K562 (cell line): ENCODE results near the gene RCC1. TPM values are rescaled to one million over a fixed set of nuclear protein-coding genes. Genes with fewer than 3 reads are reported as not detected.

ENCODE experiments used
- BACH1 ChIP-seq: fragments of 200-800 bp; sonication (Bioruptor generic); IDR thresholded peaks from 2 replicates; pipeline ENCODE4 v1.6.1; 2016; ENCODE audit warnings: missing genetic modification characterization, missing compliant biosample characterization
- BRD9 ChIP-seq: fragments of 450-650 bp; IDR thresholded peaks from 2 replicates; pipeline ENCODE4 v1.6.1; 2018; ENCODE audit warnings: low read depth; ENCODE audit not compliant: partially characterized antibody
- CREB3L1 ChIP-seq: fragments of 450-650 bp; IDR thresholded peaks from 2 replicates; pipeline ENCODE4 v1.6.1; 2014; ENCODE audit warnings: low read depth, mild to moderate bottlenecking, moderate library complexity, borderline replicate concordance
- EHMT2 ChIP-seq: fragments of 450-650 bp; IDR thresholded peaks from 2 replicates; pipeline ENCODE4 v1.6.1; 2018; ENCODE audit warnings: antibody characterized with exemption
- HOXB6 ChIP-seq: fragments of 250-450 bp; sonication (Bioruptor Pico); IDR thresholded peaks from 2 replicates; pipeline ENCODE4 v1.5.1; 2022; ENCODE audit warnings: mild to moderate bottlenecking, borderline replicate concordance
- ILF3 ChIP-seq: fragments of 450-650 bp; IDR thresholded peaks from 2 replicates; pipeline ENCODE4 v1.6.1; 2018; ENCODE audit warnings: antibody characterized with exemption, mild to moderate bottlenecking, moderate library complexity, borderline replicate concordance
- JUN ChIP-seq, 2 experiments: sonication (generic) in 1 of 2; formaldehyde crosslinking in 1 of 2; IDR thresholded peaks; 2 replicates each; pipeline versions ENCODE4 v1.6.1 to v1.8.0; 2012 to 2022; ENCODE audit warnings: borderline replicate concordance in 2 of 2, mild to moderate bottlenecking in 2 of 2, improper control_type of control experiment in 1 of 2, low read depth in 1 of 2, low read length in 1 of 2, missing genetic modification reagents in 1 of 2
- MLX ChIP-seq, 2 experiments: fragments of 450-650 bp in 1 of 2; sonication (generic) in 1 of 2; formaldehyde crosslinking; conservative IDR thresholded peaks; 2 replicates each; pipeline versions ENCODE4 v1.4.0 to v1.8.1; 2020 to 2022; ENCODE audit warnings: mild to moderate bottlenecking in 1 of 2, missing genetic modification reagents in 1 of 2
- PHTF2 ChIP-seq: fragments of 250-450 bp; sonication (Bioruptor Pico); IDR thresholded peaks from 2 replicates; pipeline ENCODE4 v1.5.0; 2021; ENCODE audit warnings: mild to moderate bottlenecking
- POLR2G ChIP-seq: fragments of 200-400 bp; formaldehyde crosslinking; IDR thresholded peaks from 2 replicates; pipeline ENCODE4 v1.6.1; 2017; ENCODE audit warnings: low read depth, mild to moderate bottlenecking, antibody characterized with exemption, low read length, moderate library complexity
- RHOXF2B ChIP-seq: fragments of 250-450 bp; sonication (Bioruptor Pico); conservative IDR thresholded peaks from 2 replicates; pipeline ENCODE4 v1.5.1; 2021
- SETDB1 ChIP-seq: IDR thresholded peaks from one replicate; pipeline ENCODE4 v1.6.1; 2012; ENCODE audit warnings: low read length, control low read depth, inconsistent platforms
- TEAD1 ChIP-seq, 2 experiments: fragments of 450-650 bp in 1 of 2; sonication (generic) in 1 of 2; formaldehyde crosslinking; IDR thresholded peaks; 2 replicates each; pipeline versions ENCODE4 v1.4.0 to v1.8.0; 2020 to 2022; ENCODE audit warnings: mild to moderate bottlenecking in 2 of 2, missing genetic modification reagents in 1 of 2
- ZC3H11A ChIP-seq: IDR thresholded peaks from 2 replicates; pipeline ENCODE4 v1.6.1; 2012; ENCODE audit warnings: low read depth, low read length, improper control_type of control experiment
- ZHX1 ChIP-seq: fragments of 150-350 bp; conservative IDR thresholded peaks from 2 replicates; pipeline ENCODE4 v1.6.1; 2014; ENCODE audit warnings: low read length
- ZNF217 ChIP-seq: sonication (generic); formaldehyde crosslinking; IDR thresholded peaks from 2 replicates; pipeline ENCODE4 v1.8.0; 2022; ENCODE audit warnings: mild to moderate bottlenecking, missing genetic modification reagents
- ZNF347 ChIP-seq: fragments of 450-650 bp; formaldehyde crosslinking; IDR thresholded peaks from 2 replicates; pipeline ENCODE4 v1.4.0; 2020; ENCODE audit warnings: low read depth, mild to moderate bottlenecking, moderate library complexity
- ZNF436 ChIP-seq: fragments of 250-450, 450-650 bp; sonication (Bioruptor Pico); formaldehyde crosslinking; IDR thresholded peaks from 2 replicates; pipeline ENCODE4 v1.7.0; 2020; ENCODE audit warnings: mild to moderate bottlenecking
- ZNF444 ChIP-seq: fragments of 250-450 bp; sonication (Bioruptor Pico); IDR thresholded peaks from 2 replicates; pipeline ENCODE4 v1.4.0; 2020; ENCODE audit warnings: mild to moderate bottlenecking, moderate library complexity
- ZNF583 ChIP-seq: fragments of 250-450 bp; sonication (Bioruptor Pico); IDR thresholded peaks from 2 replicates; pipeline ENCODE4 v1.4.0; 2020
- ZNF639 ChIP-seq, 2 experiments: fragments of 200-800 bp in 1 of 2; sonication (Bioruptor generic) in 1 of 2; sonication (generic) in 1 of 2; formaldehyde crosslinking in 1 of 2; IDR thresholded peaks in 1 of 2; conservative IDR thresholded peaks in 1 of 2; 2 replicates each; pipeline versions ENCODE4 v1.5.0 to v1.6.1; 2016 to 2020; ENCODE audit warnings: missing compliant biosample characterization in 1 of 2, missing genetic modification characterization in 1 of 2, missing genetic modification reagents in 1 of 2
- ZNF785 ChIP-seq: fragments of 250-450 bp; sonication (Bioruptor Pico); IDR thresholded peaks from 2 replicates; pipeline ENCODE4 v1.4.0; 2020; ENCODE audit warnings: mild to moderate bottlenecking
- polyA plus RNA-seq, 8 experiments: library from polyadenylated mRNA; depleted of rRNA in 4 of 8; stranded (reverse) in 5 of 8; unstranded in 3 of 8; fragments of >200 nt; fragmentation: Nextera tagmentation in 2 of 8; fragmentation: Illumina TruSeq in 1 of 8; extraction: Ambion mirVana in 2 of 8; extraction: Trizol in 1 of 8; gene quantifications; 2 replicates each; pipeline versions ENCODE4 v1.2.1 to v1.2.3, GENCODE V29; 2011 to 2014; ENCODE audit warnings: inconsistent platforms in 1 of 8, missing spikeins in 1 of 8
- total RNA-seq, 7 experiments: library from RNA; depleted of rRNA in 6 of 7; stranded (reverse); fragments of >200 nt in 6 of 7; fragmentation: Illumina TruSeq in 2 of 7; extraction: Trizol in 2 of 7; gene quantifications; 2 replicates each; pipeline versions ENCODE4 v1.2.1 to v1.2.3, GENCODE V29; 2011 to 2021; ENCODE audit warnings: low replicate concordance in 1 of 7

The RCC1 gene
- total and polyA plus RNA-seq, 9 of the 15 experiments (the other 6 are each of a cell fraction or from before 2014, with no cell fraction given): 16.4 to 202 (median 107) TPM

GRCh38 chr1:28510970-28511440, 5.2 kb downstream of the RCC1 start (continued):
- TF ChIP-seq HOXB6 (CRISPR knock-in tag): peak; percentile 82; the same call in 1 of the 2 replicates
- TF ChIP-seq ZNF217 (CRISPR knock-in tag): no peak
- 0 out of 2 replicates have a peak, but pooled peaks have one; percentile 42 for TF ChIP-seq ZNF347 (CRISPR knock-in tag)
- TF ChIP-seq BACH1: no peak
- TF ChIP-seq TEAD1 (CRISPR knock-in tag; IDR thresholded peaks at IDR 0.05): peak in 1 of 2 experiments; percentile 67; a peak in 2 of 4 replicates
- TF ChIP-seq ZNF583 (CRISPR knock-in tag): no peak
- TF ChIP-seq ZNF444 (CRISPR knock-in tag): peak; percentile 55; the same call in 1 of the 2 replicates
- TF ChIP-seq ZNF436: no peak
- TF ChIP-seq ZHX1: 0 out of 2 replicates have a peak, but pooled peaks have one; percentile 9
- no peak for TF ChIP-seq SETDB1
- no peak for TF ChIP-seq EHMT2
- no peak for TF ChIP-seq BRD9
- no peak for TF ChIP-seq ZC3H11A
- peak; percentile 52; the same call in 1 of the 2 replicates for TF ChIP-seq POLR2G
- TF ChIP-seq RHOXF2B (CRISPR knock-in tag): 0 out of 2 replicates have a peak, but pooled peaks have one; percentile 7
- peak; percentile 31; the same call in 1 of the 2 replicates for TF ChIP-seq PHTF2
- TF ChIP-seq ILF3: peak; percentile 80; the same call in 1 of the 2 replicates
- no peak for TF ChIP-seq ZNF785 (CRISPR knock-in tag)
- TF ChIP-seq MLX (CRISPR knock-in tag; conservative IDR thresholded peaks at IDR 0.05): no peak
- no peak for TF ChIP-seq JUN (IDR thresholded peaks at IDR 0.05; ENCODE audit: borderline replicate concordance, low read depth, low read length)
- no peak for TF ChIP-seq JUN (CRISPR knock-in tag; IDR thresholded peaks at IDR 0.05; ENCODE audit: borderline replicate concordance)
- no peak for TF ChIP-seq CREB3L1
- peak in 1 of 2 experiments; percentile 11; a peak in 2 of 4 replicates for TF ChIP-seq ZNF639 (CRISPR knock-in tag; conservative IDR thresholded peaks at IDR 0.05 in 1 of 2, IDR thresholded peaks at IDR 0.05 in 1 of 2)
